ENCODE data around the gene PIGH.

GRCh38 chr14:67541448-67542387 lies 58.4 kb downstream of the PIGH start:
- TF ChIP-seq CTCF (IDR thresholded peaks at IDR 0.05) (no peak), POLR2A (IDR thresholded peaks at IDR 0.05) (no peak)

Measured in lower leg skin (tissue), 3 donors.